ENCODE results near the gene TEX38. TPM values are rescaled to one million over a fixed set of nuclear protein-coding genes. Genes with fewer than 3 reads are reported as not detected.

TEX38 gene
- total and polyA plus RNA-seq, 2 experiments from 2014 or later, result not detected

DNA sequence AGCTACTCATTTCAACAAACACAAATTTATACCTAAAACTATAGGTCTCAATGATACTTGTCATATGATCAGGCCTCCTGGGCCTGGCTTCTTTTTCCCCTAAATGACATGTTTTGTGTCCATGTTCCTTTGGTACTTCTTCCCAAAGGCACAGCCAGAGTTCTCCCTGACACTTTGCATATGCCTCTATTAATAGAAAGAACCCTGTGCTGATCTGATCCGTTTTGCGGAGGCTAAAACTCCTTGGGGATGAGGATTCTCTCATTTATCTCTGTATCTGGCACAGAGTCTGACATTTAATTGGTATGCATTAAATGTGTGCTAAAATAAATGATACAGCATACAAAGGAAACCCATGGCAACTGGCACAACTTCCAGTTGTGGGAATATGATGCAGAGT is 15.0 kb upstream of the TEX38 start:
- Histone ChIP-seq H3K4me2 (no peak overlapping the region), H3K79me2 (replicated peaks; ENCODE audit: insufficient read depth) (0 out of 2 replicates have a peak, but pooled peaks cover 4% of the 10 kb centered on the region), H3F3A (replicated peaks; ENCODE audit: low read depth) (no peaks in the 10 kb centered on the region), H3K27ac (ENCODE audit: low read depth) (no peak overlapping the region), H3K4me1 (ENCODE audit: insufficient read depth) (no peaks in the 10 kb centered on the region), H2AFZ (no peak overlapping the region), H4K20me1 (replicated peaks; ENCODE audit: insufficient read depth) (0 out of 2 replicates have a peak, but pooled peaks cover 11% of the 10 kb centered on the region), H3K27me3 (ENCODE audit: insufficient read depth) (no peaks in the 10 kb centered on the region), H3K9me2 (ENCODE audit: insufficient read depth) (no peaks in the 10 kb centered on the region), H3K4me3 (no peak overlapping the region), H3K36me3 (ENCODE audit: insufficient read depth) (peaks cover 14% of the 10 kb centered on the region)
- H3K27ac Mint-ChIP-seq, result no peak overlapping the region
- H3K4me1 Mint-ChIP-seq, result no peaks in the 10 kb centered on the region
- no peaks in the 10 kb centered on the region for H3K27me3 Mint-ChIP-seq (ENCODE audit: insufficient read depth, low read depth, poor library complexity)
- no peak for DNase-seq (ENCODE audit: low spot score)
- TF ChIP-seq EZH2 (IDR thresholded peaks at IDR 0.05; ENCODE audit: low read depth, unreplicated experiment) (no peak), ZNF114 (CRISPR knock-in tag; IDR thresholded peaks at IDR 0.05) (no peak), POLR2AphosphoS5 (IDR thresholded peaks at IDR 0.05; ENCODE audit: low read depth) (no peak), CREB1 (CRISPR knock-in tag; IDR thresholded peaks at IDR 0.05; ENCODE audit: low read depth) (no peak), STAT1 (IDR thresholded peaks at IDR 0.05; ENCODE audit: unreplicated experiment) (no peak), EZH2phosphoT487 (IDR thresholded peaks at IDR 0.05; ENCODE audit: unreplicated experiment) (no peak), ZNF331 (CRISPR knock-in tag; IDR thresholded peaks at IDR 0.05; ENCODE audit: low read depth) (no peak), JUNB (IDR thresholded peaks at IDR 0.05; ENCODE audit: unreplicated experiment) (no peak), NANOG (IDR thresholded peaks at IDR 0.05; ENCODE audit: borderline replicate concordance) (no peak)
- TF ChIP-seq, protein P1, sequence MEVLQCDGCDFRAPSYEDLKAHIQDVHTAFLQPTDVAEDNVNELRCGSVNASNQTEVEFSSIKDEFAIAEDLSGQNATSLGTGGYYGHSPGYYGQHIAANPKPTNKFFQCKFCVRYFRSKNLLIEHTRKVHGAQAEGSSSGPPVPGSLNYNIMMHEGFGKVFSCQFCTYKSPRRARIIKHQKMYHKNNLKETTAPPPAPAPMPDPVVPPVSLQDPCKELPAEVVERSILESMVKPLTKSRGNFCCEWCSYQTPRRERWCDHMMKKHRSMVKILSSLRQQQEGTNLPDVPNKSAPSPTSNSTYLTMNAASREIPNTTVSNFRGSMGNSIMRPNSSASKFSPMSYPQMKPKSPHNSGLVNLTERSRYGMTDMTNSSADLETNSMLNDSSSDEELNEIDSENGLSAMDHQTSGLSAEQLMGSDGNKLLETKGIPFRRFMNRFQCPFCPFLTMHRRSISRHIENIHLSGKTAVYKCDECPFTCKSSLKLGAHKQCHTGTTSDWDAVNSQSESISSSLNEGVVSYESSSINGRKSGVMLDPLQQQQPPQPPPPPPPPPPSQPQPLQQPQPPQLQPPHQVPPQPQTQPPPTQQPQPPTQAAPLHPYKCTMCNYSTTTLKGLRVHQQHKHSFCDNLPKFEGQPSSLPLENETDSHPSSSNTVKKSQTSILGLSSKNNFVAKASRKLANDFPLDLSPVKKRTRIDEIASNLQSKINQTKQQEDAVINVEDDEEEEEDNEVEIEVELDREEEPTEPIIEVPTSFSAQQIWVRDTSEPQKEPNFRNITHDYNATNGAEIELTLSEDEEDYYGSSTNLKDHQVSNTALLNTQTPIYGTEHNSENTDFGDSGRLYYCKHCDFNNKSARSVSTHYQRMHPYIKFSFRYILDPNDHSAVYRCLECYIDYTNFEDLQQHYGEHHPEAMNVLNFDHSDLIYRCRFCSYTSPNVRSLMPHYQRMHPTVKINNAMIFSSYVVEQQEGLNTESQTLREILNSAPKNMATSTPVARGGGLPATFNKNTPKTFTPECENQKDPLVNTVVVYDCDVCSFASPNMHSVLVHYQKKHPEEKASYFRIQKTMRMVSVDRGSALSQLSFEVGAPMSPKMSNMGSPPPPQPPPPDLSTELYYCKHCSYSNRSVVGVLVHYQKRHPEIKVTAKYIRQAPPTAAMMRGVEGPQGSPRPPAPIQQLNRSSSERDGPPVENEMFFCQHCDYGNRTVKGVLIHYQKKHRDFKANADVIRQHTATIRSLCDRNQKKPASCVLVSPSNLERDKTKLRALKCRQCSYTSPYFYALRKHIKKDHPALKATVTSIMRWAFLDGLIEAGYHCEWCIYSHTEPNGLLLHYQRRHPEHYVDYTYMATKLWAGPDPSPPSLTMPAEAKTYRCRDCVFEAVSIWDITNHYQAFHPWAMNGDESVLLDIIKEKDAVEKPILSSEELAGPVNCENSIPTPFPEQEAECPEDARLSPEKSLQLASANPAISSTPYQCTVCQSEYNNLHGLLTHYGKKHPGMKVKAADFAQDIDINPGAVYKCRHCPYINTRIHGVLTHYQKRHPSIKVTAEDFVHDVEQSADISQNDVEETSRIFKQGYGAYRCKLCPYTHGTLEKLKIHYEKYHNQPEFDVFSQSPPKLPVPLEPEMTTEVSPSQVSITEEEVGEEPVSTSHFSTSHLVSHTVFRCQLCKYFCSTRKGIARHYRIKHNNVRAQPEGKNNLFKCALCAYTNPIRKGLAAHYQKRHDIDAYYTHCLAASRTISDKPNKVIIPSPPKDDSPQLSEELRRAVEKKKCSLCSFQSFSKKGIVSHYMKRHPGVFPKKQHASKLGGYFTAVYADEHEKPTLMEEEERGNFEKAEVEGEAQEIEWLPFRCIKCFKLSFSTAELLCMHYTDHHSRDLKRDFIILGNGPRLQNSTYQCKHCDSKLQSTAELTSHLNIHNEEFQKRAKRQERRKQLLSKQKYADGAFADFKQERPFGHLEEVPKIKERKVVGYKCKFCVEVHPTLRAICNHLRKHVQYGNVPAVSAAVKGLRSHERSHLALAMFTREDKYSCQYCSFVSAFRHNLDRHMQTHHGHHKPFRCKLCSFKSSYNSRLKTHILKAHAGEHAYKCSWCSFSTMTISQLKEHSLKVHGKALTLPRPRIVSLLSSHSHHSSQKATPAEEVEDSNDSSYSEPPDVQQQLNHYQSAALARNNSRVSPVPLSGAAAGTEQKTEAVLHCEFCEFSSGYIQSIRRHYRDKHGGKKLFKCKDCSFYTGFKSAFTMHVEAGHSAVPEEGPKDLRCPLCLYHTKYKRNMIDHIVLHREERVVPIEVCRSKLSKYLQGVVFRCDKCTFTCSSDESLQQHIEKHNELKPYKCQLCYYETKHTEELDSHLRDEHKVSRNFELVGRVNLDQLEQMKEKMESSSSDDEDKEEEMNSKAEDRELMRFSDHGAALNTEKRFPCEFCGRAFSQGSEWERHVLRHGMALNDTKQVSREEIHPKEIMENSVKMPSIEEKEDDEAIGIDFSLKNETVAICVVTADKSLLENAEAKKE (CRISPR knock-in tag; IDR thresholded peaks at IDR 0.05), result no peak
- TF ChIP-seq, protein P2, sequence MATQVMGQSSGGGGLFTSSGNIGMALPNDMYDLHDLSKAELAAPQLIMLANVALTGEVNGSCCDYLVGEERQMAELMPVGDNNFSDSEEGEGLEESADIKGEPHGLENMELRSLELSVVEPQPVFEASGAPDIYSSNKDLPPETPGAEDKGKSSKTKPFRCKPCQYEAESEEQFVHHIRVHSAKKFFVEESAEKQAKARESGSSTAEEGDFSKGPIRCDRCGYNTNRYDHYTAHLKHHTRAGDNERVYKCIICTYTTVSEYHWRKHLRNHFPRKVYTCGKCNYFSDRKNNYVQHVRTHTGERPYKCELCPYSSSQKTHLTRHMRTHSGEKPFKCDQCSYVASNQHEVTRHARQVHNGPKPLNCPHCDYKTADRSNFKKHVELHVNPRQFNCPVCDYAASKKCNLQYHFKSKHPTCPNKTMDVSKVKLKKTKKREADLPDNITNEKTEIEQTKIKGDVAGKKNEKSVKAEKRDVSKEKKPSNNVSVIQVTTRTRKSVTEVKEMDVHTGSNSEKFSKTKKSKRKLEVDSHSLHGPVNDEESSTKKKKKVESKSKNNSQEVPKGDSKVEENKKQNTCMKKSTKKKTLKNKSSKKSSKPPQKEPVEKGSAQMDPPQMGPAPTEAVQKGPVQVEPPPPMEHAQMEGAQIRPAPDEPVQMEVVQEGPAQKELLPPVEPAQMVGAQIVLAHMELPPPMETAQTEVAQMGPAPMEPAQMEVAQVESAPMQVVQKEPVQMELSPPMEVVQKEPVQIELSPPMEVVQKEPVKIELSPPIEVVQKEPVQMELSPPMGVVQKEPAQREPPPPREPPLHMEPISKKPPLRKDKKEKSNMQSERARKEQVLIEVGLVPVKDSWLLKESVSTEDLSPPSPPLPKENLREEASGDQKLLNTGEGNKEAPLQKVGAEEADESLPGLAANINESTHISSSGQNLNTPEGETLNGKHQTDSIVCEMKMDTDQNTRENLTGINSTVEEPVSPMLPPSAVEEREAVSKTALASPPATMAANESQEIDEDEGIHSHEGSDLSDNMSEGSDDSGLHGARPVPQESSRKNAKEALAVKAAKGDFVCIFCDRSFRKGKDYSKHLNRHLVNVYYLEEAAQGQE (IDR thresholded peaks at IDR 0.05; ENCODE audit: unreplicated experiment), result no peak
- TF ChIP-seq, protein P3, sequence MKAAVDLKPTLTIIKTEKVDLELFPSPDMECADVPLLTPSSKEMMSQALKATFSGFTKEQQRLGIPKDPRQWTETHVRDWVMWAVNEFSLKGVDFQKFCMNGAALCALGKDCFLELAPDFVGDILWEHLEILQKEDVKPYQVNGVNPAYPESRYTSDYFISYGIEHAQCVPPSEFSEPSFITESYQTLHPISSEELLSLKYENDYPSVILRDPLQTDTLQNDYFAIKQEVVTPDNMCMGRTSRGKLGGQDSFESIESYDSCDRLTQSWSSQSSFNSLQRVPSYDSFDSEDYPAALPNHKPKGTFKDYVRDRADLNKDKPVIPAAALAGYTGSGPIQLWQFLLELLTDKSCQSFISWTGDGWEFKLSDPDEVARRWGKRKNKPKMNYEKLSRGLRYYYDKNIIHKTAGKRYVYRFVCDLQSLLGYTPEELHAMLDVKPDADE (IDR thresholded peaks at IDR 0.05), result no peak
- TF ChIP-seq, protein P4, sequence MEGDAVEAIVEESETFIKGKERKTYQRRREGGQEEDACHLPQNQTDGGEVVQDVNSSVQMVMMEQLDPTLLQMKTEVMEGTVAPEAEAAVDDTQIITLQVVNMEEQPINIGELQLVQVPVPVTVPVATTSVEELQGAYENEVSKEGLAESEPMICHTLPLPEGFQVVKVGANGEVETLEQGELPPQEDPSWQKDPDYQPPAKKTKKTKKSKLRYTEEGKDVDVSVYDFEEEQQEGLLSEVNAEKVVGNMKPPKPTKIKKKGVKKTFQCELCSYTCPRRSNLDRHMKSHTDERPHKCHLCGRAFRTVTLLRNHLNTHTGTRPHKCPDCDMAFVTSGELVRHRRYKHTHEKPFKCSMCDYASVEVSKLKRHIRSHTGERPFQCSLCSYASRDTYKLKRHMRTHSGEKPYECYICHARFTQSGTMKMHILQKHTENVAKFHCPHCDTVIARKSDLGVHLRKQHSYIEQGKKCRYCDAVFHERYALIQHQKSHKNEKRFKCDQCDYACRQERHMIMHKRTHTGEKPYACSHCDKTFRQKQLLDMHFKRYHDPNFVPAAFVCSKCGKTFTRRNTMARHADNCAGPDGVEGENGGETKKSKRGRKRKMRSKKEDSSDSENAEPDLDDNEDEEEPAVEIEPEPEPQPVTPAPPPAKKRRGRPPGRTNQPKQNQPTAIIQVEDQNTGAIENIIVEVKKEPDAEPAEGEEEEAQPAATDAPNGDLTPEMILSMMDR (conservative IDR thresholded peaks at IDR 0.05; ENCODE audit: low read depth in 2 of 2), result no peak
- no peak overlapping the region for H3K4me3 Mint-ChIP-seq
- H3K9me3 Mint-ChIP-seq, result no peaks in the 10 kb centered on the region
- H3K36me3 Mint-ChIP-seq (ENCODE audit: low read depth), result peaks cover 35% of the 10 kb centered on the region
- no peak for ATAC-seq
